ENCODE data around the gene PLA1A.
A peak's percentile ranks its signal among the peaks of the same experiment; 100 is the strongest.

PLA1A gene

GRCh38 chr3:119653876-119654275 lies 56.2 kb downstream of the PLA1A start:
- H3K4me1 Mint-ChIP-seq: no peaks in the 10 kb centered on the region
- H3K9me3 Mint-ChIP-seq: no peaks in the 10 kb centered on the region
- no peak overlapping the region for H3K27ac Mint-ChIP-seq
- ATAC-seq: no peak
- no peaks in the 10 kb centered on the region for H3K27me3 Mint-ChIP-seq
- no peak overlapping the region for H3K4me3 Mint-ChIP-seq
- no peak for DNase-seq

DNA sequence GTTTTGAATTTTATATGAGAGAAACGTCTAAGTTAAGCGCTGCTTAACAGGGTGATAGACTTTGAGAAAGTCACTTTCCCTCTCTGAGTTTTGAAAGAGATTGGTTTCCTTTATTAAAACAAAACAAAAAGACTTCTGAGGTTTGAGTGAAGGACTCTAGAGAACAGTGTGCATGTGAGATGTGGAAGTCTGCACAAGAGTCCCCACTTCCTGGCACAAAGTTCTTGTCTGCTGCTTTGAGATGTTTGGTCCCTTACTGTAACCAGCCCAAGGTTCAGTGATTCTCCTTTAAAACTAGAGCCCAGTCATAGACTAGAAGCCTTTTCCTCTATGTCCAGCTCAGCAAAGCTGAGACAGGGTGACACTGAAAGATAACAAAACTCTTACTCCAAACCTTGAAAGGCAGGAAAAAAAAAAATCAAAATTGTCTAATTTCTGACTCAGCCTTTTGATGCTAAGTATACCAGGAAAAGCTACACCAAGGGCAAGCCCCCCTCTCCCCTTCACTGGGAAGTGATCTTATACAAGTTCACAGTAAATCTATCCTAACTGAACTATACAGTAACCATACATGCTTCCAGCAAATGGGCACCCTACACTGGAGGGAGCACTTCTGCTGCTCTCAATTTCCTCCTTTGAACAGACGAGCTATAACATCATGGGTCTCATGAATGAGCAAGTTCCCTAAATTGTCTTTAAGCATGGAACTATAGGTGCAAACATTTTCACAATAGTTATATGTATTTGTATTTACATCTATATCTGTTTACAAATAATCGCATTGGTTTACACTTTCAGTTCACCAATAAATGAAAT lies 60.4 kb downstream of the PLA1A start:
- Mint-ChIP-seq H3K4me1 (no peaks in the 10 kb centered on the region), H3K9me3 (no peaks in the 10 kb centered on the region), H3K4me3 (no peak overlapping the region), H3K27me3 (no peaks in the 10 kb centered on the region), H3K27ac (no peak overlapping the region)
- ATAC-seq: no peak
- no peak for DNase-seq

GRCh38 chr3:119658994-119659393 lies 61.3 kb downstream of the PLA1A start:
- Mint-ChIP-seq H3K27ac (no peak overlapping the region), H3K9me3 (no peaks in the 10 kb centered on the region), H3K4me3 (no peak overlapping the region), H3K4me1 (no peaks in the 10 kb centered on the region), H3K27me3 (no peaks in the 10 kb centered on the region)
- DNase-seq (no peak), ATAC-seq (no peak)

DNA sequence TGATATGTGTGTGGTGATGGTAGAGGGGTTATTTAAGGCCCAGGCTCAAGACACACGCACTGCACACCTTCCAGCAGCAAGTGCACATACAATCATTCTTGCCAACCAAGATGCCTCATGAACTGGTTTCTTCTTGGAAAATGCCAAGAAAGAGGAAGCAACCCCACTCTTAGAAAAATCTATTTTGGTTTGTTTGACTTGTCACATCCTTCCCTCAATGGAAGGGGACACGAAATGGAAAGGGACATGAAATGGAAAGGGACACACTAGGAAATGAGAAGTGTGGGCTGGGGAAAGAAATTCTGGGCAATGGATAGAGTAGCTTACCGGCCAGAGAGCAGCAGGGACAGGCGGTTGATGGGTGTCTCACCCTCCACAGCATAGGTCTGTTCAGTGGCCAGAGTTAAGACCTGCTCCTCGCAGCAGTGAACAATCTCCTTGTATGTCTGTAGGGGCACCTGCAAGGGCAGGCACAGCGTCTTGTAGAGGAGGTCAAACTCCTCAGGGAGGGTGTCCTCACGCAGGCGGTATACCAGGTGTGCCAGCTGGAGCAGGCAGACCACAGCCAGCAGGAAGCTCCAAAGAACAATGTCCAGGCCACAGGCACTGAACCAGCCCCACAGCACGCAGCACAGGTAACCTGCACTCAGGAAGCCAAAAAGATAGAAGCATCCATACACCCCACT lies 62.1 kb downstream of the PLA1A start:
- H3K27me3 Mint-ChIP-seq: no peaks in the 10 kb centered on the region
- H3K27ac Mint-ChIP-seq: no peak overlapping the region
- no peak for DNase-seq
- no peaks in the 10 kb centered on the region for H3K4me1 Mint-ChIP-seq
- no peak for ATAC-seq
- H3K9me3 Mint-ChIP-seq: no peaks in the 10 kb centered on the region
- no peak overlapping the region for H3K4me3 Mint-ChIP-seq

GRCh38 chr3:119660474-119661440 lies 63.1 kb downstream of the PLA1A start, which contains the start of gene POPDC2:
POPDC2 (minus strand) TSS chr3:119660589; CDS start chr3:119660423, 166 bp downstream.
- H3K27me3 Mint-ChIP-seq: no peaks in the 10 kb centered on the region
- ATAC-seq (no peak), DNase-seq (no peak)
- no peaks in the 10 kb centered on the region for H3K4me1 Mint-ChIP-seq
- H3K27ac Mint-ChIP-seq: peak within 1 kb of the TSS in 1 of 2 donors; percentile 72
- no peak within 1 kb of the TSS for H3K4me3 Mint-ChIP-seq
- no peaks in the 10 kb centered on the region for H3K9me3 Mint-ChIP-seq

DNA sequence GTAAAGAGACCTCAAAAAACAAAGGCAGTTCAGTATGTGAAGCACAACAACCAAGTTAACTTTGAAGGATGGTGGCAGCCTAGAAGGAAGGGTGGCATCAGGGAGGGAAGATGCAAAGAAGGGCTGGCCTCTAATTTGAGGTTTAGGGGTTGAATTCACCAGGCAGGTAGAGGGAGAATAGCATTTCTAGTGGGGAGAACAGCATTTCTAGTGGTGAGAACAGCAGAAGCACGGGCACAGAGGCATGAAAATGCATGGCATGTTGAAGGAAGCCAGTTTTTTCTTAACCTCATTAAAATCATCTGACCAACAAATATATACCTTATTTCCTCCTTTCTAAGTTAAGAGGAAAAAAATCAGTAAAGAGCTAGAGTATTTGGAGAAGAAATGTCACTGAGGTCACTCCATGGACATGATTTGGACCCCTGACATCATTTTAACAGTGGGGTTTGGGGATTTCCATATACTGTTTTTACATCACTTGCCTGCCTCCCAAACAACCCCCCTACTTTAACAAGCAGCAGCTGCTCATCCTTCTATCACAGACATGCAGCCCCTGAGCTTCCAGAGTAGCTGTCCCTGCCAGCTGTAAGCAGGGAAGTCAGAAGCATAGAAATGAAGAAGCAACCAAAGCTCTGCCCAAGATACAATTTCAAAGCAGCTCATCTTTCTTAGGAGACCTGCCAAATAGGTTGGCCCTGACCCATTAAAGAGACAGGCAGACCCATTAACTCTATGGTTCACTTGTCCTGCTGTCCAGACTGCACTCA lies 65.1 kb downstream of the PLA1A start:
- Mint-ChIP-seq H3K9me3 (no peaks in the 10 kb centered on the region), H3K27ac (no peak overlapping the region), H3K4me3 (no peak overlapping the region), H3K27me3 (no peaks in the 10 kb centered on the region), H3K4me1 (no peaks in the 10 kb centered on the region)
- DNase-seq (no peak), ATAC-seq (no peak)

DNA sequence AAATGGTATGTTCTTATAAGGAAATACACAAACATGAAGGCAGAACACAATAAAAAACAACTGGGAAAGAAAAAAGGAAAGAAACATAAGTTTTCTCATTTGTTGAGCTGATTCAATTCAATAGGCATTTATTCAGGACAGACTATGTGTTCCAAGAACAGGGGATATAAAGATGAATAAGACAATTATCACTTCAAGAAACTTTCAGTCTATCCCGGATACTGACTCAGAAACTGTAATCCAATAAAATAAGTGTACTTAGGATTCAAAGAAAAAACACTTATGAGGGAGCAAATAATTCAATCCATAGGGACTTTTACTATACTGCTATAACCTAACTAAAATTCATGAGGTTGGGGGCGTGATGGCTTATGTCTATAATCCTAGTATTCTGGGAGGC lies 66.2 kb downstream of the PLA1A start:
- Mint-ChIP-seq H3K4me1 (no peaks in the 10 kb centered on the region), H3K27me3 (no peaks in the 10 kb centered on the region), H3K27ac (no peak overlapping the region), H3K4me3 (no peak overlapping the region), H3K9me3 (no peaks in the 10 kb centered on the region)
- DNase-seq: no peak
- no peak for ATAC-seq

GRCh38 chr3:119664370-119664769 lies 66.7 kb downstream of the PLA1A start:
- no peak for ATAC-seq
- H3K27me3 Mint-ChIP-seq: no peaks in the 10 kb centered on the region

DNA sequence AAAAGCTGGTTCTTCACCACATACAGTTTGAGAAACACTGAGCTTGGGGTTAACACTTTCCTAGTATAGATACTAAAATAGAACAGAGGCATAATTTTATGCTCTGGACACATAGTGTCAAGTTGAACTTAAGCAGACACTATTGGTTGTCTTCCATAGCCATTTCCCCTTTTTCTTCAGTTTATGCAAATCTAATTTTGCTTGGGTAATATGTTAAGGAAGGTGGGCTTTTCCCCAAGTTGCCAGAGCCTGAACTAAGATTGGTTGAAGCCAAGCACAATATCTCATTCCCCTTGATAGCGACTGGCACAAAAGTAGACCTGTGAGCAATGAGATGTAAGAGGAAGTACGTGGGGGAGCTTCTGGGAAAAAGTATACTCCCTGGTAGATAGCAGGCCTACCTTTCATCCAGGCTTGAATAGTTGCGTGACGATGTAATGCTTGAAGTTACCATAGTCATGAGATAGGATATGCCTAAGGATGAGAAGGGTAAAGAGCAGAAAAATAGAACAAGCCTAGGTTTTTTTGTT lies 67.2 kb downstream of the PLA1A start:
- no peak overlapping the region for H3K27ac Mint-ChIP-seq
- no peaks in the 10 kb centered on the region for H3K27me3 Mint-ChIP-seq
- ATAC-seq: no peak
- no peaks in the 10 kb centered on the region for H3K9me3 Mint-ChIP-seq
- H3K4me1 Mint-ChIP-seq: peaks cover 3% of the 10 kb centered on the region
- no peak for DNase-seq
- H3K4me3 Mint-ChIP-seq: no peak overlapping the region

More at GRCh38 chr3:119664370-119664769, 66.7 kb downstream of the PLA1A start:
- no peak overlapping the region for H3K27ac Mint-ChIP-seq
- H3K4me1 Mint-ChIP-seq: no peaks in the 10 kb centered on the region
- no peak for DNase-seq
- H3K4me3 Mint-ChIP-seq: no peak overlapping the region
- no peaks in the 10 kb centered on the region for H3K9me3 Mint-ChIP-seq

GRCh38 chr3:119665954-119666559 lies 68.4 kb downstream of the PLA1A start:
- H3K4me1 Mint-ChIP-seq: peaks cover 10% of the 10 kb centered on the region
- ATAC-seq (no peak), DNase-seq (no peak)
- H3K27ac Mint-ChIP-seq: no peak overlapping the region
- H3K9me3 Mint-ChIP-seq: no peaks in the 10 kb centered on the region
- H3K4me3 Mint-ChIP-seq: no peak overlapping the region
- H3K27me3 Mint-ChIP-seq: no peaks in the 10 kb centered on the region

- DNase-seq: no peak
- Mint-ChIP-seq H3K27ac (peak overlapping the region in 1 of 2 donors; percentile 40), H3K4me3 (no peak overlapping the region), H3K27me3 (no peaks in the 10 kb centered on the region), H3K9me3 (no peaks in the 10 kb centered on the region), H3K4me1 (peaks cover 28% of the 10 kb centered on the region)
- ATAC-seq: no peak
Observed at GRCh38 chr3:119669906-119670570, 72.4 kb downstream of the PLA1A start.

DNA sequence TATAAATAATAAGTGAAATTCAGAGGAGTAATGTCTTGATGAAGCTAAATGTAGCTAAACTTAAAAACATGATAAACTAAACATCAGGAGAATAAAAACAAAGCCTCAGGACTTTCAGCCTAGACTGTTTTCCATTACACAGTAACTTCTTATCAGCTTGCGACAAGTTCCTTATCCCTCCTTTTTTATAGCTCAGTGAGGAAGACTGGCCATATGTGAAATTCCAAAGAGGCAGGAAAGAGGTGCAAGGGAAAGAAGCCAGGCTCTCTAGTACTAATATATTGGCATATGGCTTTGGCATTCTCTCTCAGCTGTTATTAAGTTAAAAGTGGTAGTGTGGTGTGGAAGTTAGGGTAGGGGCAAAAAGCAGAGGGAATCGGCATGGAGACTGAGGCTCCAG lies 75.1 kb downstream of the PLA1A start:
- no peak overlapping the region for H3K4me3 Mint-ChIP-seq
- peaks cover 43% of the 10 kb centered on the region for H3K4me1 Mint-ChIP-seq
- H3K27me3 Mint-ChIP-seq: no peaks in the 10 kb centered on the region

DNA sequence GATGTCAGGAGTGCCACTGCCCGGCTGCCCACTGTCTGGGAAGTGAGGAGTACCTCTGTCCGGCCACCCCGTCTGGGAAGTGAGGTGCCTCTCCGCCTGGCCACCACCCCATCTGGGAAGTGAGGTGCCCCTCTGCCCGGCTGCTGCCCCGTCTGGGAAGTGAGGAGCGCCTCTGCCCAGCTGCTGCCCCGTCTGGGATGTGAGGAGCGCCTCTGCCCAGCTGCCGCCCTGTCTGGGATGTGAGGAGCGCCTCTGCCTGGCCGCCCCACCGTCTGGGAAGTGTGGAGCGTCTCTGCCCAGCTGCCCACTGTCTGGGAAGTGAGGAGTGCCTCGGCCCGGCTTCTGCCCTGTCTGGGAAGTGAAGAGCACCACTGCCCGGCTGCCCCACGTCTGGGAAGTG lies 76.2 kb downstream of the PLA1A start:
- DNase-seq: no peak
- Mint-ChIP-seq H3K27me3 (no peaks in the 10 kb centered on the region), H3K27ac (no peak overlapping the region), H3K4me3 (no peak overlapping the region), H3K9me3 (no peaks in the 10 kb centered on the region), H3K4me1 (peaks cover 43% of the 10 kb centered on the region)
- ATAC-seq: no peak

More for the DNA sequence above, 75.1 kb downstream of the PLA1A start:
- no peak for ATAC-seq
- no peak for DNase-seq
- H3K9me3 Mint-ChIP-seq: no peaks in the 10 kb centered on the region
- H3K27ac Mint-ChIP-seq: no peak overlapping the region
